ENCODE results near the gene SPTBN4.
"Not testable (repeated sequence)": the region's sequence is repeated elsewhere in the genome, so short reads cannot be mapped to it uniquely, and the experiment has no call there.

SPTBN4 gene

DNA sequence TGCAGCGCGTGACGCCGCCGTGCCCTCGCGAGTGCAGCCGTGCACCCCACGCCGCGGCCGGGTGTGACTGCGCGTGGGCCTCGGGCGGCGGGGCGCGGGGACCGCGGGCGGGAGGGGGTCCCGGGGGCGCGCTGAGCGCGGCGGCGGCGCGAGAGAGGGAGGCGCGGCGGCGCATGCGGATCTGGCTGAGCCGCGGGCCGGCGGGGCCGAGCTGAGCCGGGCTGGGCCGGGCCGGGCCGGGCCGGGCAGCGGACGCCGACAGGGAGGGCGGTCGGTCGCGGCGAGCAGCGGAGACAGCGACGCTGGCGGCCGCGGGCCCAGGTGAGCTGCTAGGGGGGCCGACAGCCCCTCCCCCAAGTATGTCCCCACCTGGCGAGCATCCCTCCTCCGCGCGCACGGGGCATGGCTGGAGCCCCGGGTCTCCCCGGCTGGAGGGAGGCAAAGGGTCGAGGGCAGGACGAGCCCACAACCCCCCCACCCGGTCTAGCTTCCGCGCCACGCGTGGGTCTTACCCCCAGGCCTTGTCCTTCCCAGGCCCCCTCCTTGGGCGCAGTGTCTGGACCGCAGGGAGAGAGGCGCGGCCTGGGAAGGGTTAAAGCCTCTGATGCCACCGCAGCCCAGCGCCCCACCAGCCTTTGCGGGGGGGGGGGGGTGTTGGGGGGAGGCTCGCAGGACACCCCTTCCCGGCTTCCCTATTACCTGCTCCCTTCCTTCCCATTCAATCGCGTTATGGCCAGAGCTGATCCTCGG, at the start of gene SPTBN4:
TSS of gene SPTBN4 (plus strand) at position 17 of the 750 bp plus-strand sequence. CDS start 5,621 bp downstream, outside the sequence.
- DNase-seq = no peak

DNA sequence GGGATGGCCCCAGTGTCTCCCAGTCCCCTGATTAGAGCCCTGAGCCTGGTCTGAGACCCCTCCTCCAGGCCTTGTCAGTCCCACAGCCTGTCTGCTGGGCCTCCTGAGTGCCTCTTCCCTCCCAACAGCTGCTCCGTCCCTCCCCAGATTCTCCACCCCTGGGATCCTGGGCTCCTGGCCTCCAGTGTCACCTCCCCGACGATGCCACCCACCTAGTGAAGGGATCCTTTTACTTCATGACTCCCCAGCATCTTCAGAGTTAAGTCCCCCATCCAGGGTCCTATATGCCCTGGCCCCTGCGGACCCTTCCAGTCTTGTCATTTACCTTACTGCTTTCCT, 49.2 kb upstream of the SPTBN4 start:
- DNase-seq = no peak

GRCh38 chr19:40418040-40418439, 48.8 kb upstream of the SPTBN4 start:
- DNase-seq = no peak

GRCh38 chr19:40419066-40419612, 47.7 kb upstream of the SPTBN4 start:
- DNase-seq = no peak

- no peak for DNase-seq
These were observed 47.0 kb upstream of the SPTBN4 start for GRCh38 chr19:40419780-40420179.

DNA sequence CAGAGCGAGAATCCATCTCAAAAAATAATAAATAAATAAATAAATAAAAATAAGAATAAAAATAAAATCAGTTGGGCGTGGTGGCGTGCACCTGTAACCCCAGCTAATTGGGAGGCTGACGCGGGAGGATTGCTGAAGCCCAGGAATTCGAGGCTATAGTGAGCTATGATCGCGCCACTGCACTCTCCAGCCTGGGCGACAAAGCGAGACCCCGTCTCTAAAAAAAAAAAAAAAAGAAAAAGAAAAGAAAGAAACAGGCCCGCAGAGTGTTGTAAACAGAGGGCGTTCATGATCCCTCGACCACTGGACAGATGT, 46.4 kb upstream of the SPTBN4 start:
- DNase-seq = no peak

GRCh38 chr19:40420766-40421765, 45.7 kb upstream of the SPTBN4 start:
- peak; percentile 62 to 72 for DNase-seq

- no peak for DNase-seq
These were observed 44.6 kb upstream of the SPTBN4 start for GRCh38 chr19:40421993-40422747.

GRCh38 chr19:40422748-40423566, 43.8 kb upstream of the SPTBN4 start:
- DNase-seq = no peak

- DNase-seq = no peak
These were observed 42.9 kb upstream of the SPTBN4 start for GRCh38 chr19:40423938-40424337.

DNA sequence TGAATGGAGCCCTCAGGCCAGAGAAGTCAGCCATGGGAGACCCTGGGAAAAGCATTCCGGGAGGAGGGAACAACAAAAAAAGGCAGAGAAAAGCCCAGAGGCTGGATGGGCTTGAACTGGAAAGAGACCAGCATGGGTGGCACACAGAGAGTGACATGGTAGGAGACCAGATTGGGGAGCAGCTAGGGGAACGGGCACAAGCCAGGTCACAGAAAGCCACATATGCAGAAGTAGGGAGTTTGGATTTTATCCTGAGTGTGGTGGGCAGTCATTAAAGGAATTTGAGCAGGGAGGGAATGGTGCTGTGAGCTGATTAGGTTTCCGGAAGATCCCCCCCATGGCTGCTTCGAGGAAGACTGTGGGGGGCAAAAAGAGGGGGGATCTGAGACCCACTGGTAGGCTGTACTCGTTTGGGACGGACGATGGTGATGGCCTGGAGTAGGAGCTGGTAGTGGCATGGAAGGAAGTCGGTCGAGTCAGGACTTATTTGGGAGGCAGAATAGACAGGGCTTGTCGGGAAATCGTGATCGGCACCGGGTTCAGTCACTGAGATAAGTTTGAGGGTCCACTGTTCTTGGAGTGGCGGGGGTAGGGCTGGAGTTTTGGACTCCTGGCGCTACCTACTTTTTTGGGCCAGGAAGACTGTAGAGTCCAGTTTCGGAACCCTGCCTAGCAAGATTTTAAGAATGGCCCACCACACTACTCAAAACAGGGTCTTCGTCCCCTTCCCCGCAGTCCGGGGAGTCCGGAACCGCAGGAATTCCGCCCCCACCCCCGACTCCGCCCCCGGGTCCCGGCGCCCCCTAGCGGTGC, 42.0 kb upstream of the SPTBN4 start:
- no peak for DNase-seq

DNA sequence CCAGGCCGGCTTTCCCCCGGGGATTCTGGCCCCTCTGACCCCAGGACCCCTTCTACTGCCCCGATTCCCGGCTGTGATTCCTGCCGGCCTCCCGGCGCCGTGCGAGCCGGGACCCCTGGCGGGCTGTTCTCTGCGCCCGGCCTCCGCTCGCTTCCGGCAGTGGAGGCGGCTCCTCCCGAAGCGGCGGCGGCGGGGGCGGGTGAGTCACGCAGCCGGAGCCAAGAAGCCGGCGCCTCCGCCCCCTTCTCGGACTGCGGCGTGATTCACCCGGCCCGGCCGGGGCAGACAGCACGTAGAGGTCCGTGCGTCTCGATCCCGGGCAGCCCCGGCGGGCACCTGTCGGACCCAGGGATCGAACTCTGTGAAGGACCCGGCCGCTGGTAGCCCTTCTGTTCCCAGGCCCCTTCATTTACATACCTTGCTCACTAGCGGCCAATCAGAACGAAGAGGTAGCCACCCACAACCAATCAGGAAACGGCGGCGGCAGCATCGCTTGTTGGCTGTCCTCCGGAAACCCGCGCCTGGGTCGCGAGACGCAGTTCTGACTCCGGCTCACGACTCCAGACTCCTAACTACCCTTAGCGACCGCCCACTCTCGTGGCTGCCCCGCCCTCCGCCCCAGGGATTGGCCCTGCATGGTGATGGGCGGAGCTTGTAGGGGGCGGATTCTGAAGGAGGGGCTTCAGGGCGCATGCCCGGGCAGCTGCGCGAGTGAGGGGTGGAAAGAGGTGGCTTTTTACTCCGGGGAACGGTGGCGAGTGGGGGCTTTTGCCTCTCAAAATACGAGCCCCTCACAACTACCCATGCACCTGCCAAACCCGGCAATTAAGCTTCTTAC, 41.1 kb upstream of the SPTBN4 start, which contains the start of gene SERTAD1:
TSS of gene SERTAD1 (minus strand) at position 543 of the 838 bp plus-strand sequence. CDS start 2,446 bp downstream, outside the sequence.
- DNase-seq = peak; percentile 100

- not testable (repeated sequence) for DNase-seq
These were observed 38.6 kb upstream of the SPTBN4 start for GRCh38 chr19:40428197-40428596.

- DNase-seq = not testable (repeated sequence)
These were observed 36.6 kb upstream of the SPTBN4 start for GRCh38 chr19:40430242-40430641.

DNA sequence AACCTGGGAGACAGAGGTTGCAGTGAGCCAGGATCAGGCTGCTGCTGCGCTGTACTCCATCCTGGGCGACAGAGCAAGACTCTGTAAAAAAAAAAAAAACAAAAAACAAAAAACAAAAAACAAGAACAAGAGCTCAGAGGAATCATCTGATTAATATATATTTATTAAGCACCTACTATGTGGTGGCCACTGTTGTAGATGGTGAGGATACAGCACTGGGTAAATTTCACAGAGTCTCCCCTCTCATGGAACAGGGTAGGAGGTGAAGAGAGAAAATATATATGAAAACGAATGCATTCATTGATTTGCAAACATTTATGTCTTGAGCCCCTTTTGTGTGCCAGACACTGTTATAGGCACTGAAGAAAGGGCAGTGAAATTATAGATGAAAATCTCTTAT, 35.1 kb upstream of the SPTBN4 start:
- no peak for DNase-seq

- DNase-seq = not testable (repeated sequence)
These were observed 34.0 kb upstream of the SPTBN4 start for GRCh38 chr19:40432760-40433159.

- peak; percentile 36 to 43 for DNase-seq
These were observed 33.2 kb upstream of the SPTBN4 start for GRCh38 chr19:40433391-40434216.

DNA sequence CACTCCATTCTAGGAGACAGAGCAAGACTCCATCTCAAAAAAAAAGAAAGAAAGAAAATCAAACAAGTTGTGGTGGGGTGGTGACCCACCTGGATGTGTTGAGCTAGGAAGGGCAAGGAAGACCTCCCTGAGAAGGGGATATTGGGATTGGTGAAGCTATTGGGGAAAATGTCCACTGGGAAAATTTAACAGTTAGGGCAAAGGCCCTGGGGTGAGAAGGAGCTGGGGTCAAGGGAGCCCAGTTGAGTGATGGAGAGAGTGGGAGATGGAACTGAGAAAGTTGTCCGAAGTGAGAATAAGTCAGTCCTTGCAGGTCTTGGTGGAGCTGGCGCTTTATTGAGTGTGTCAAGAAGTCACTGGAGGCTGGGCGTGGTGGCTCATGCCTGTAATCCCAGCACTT, 28.5 kb upstream of the SPTBN4 start:
- no peak for DNase-seq

DNA sequence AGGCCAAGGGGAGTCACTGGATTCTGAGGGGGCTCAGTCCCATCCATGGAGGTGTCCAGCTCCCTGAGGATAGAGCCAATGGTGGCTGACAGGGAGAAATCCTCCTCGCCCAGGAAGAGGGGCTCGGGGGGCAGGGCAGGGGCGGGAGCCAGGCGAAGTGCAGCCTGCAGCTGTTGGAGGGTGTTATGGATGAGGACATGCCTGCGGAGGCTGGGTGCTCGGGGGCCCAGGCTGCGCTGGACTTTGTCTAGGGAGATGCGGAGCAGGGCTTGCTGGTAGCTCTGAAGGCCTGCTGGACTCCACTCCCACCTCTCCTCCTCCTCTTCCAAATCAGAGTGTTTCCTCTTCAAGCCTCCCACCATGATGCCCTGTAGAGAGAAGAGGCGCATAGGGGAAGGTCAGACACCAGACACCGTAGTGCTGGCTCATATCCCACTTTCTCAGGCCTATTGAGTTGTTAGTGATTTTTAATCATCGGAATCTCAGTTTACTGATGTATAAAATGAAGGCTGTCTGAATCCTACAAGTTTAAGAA, 25.0 kb upstream of the SPTBN4 start:
- no peak for DNase-seq

Measured in stimulated activated CD4-positive, alpha-beta T cell treated with anti-CD3 and anti-CD28 coated beads, Interleukin-2, amount 100 ng/mL, for 48 hours (primary cell).